ENCODE results near the gene HNRNPA1L2. TPM values are rescaled to one million over a fixed set of nuclear protein-coding genes. Genes with fewer than 3 reads are reported as not detected.
A peak's percentile ranks its signal among the peaks of the same experiment; 100 is the strongest.

HNRNPA1L2 gene
- total RNA-seq, 1 experiment from 2014 or later, result 8.5 TPM

DNA sequence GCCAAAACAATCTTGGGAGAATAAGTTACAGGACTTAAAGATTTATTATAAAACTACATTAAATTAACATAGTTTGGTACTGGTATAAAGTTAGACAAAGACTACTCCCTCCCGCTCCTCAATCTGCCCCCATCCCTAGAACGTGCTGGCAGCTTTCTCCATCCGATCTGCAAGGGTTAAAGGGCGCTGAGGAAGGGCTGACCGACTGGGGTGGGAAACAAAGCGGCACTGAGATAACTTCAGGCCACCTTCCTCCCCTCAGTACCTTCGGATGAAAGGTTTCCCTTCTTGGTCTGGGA is 9.6 kb downstream of the HNRNPA1L2 start:
- Mint-ChIP-seq H3K9me3 (no peaks in the 10 kb centered on the region), H3K4me1 (peaks cover 7% of the 10 kb centered on the region), H3K27ac (no peak overlapping the region), H3K4me3 (no peak overlapping the region), H3K27me3 (ENCODE audit: low read depth) (no peaks in the 10 kb centered on the region), H3K36me3 (peaks cover 24% of the 10 kb centered on the region)
- ChIA-PET CTCF (interaction anchor here (1.8 to 3.3 kb wide), 6 partner anchors 14 to 198 kb away, joined by 6 to 29 read pairs (median 10); partner anchors contain the start of genes CNMD and PCDH8), POLR2A (interaction anchor here (0.6 to 2.1 kb wide), 4 partner anchors 52 to 202 kb away, joined by 3 to 9 read pairs (median 8); partner anchors contain the start of gene PCDH8)
- ATAC-seq (peak; percentile 9), DNase-seq (ENCODE audit: low spot score) (no peak)
- TF ChIP-seq EMX1 (CRISPR knock-in tag; IDR thresholded peaks at IDR 0.05) (0 out of 2 replicates have a peak, but pooled peaks have one; percentile 61), ZNF416 (CRISPR knock-in tag; IDR thresholded peaks at IDR 0.05) (no peak), ZNF423 (CRISPR knock-in tag; IDR thresholded peaks at IDR 0.05) (no peak)
- TF ChIP-seq, protein P1, sequence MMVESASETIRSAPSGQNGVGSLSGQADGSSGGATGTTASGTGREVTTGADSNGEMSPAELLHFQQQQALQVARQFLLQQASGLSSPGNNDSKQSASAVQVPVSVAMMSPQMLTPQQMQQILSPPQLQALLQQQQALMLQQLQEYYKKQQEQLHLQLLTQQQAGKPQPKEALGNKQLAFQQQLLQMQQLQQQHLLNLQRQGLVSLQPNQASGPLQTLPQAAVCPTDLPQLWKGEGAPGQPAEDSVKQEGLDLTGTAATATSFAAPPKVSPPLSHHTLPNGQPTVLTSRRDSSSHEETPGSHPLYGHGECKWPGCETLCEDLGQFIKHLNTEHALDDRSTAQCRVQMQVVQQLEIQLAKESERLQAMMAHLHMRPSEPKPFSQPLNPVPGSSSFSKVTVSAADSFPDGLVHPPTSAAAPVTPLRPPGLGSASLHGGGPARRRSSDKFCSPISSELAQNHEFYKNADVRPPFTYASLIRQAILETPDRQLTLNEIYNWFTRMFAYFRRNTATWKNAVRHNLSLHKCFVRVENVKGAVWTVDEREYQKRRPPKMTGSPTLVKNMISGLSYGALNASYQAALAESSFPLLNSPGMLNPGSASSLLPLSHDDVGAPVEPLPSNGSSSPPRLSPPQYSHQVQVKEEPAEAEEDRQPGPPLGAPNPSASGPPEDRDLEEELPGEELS (CRISPR knock-in tag; IDR thresholded peaks at IDR 0.05), result 0 out of 2 replicates have a peak, but pooled peaks have one; percentile 12
- TF ChIP-seq, protein P2, sequence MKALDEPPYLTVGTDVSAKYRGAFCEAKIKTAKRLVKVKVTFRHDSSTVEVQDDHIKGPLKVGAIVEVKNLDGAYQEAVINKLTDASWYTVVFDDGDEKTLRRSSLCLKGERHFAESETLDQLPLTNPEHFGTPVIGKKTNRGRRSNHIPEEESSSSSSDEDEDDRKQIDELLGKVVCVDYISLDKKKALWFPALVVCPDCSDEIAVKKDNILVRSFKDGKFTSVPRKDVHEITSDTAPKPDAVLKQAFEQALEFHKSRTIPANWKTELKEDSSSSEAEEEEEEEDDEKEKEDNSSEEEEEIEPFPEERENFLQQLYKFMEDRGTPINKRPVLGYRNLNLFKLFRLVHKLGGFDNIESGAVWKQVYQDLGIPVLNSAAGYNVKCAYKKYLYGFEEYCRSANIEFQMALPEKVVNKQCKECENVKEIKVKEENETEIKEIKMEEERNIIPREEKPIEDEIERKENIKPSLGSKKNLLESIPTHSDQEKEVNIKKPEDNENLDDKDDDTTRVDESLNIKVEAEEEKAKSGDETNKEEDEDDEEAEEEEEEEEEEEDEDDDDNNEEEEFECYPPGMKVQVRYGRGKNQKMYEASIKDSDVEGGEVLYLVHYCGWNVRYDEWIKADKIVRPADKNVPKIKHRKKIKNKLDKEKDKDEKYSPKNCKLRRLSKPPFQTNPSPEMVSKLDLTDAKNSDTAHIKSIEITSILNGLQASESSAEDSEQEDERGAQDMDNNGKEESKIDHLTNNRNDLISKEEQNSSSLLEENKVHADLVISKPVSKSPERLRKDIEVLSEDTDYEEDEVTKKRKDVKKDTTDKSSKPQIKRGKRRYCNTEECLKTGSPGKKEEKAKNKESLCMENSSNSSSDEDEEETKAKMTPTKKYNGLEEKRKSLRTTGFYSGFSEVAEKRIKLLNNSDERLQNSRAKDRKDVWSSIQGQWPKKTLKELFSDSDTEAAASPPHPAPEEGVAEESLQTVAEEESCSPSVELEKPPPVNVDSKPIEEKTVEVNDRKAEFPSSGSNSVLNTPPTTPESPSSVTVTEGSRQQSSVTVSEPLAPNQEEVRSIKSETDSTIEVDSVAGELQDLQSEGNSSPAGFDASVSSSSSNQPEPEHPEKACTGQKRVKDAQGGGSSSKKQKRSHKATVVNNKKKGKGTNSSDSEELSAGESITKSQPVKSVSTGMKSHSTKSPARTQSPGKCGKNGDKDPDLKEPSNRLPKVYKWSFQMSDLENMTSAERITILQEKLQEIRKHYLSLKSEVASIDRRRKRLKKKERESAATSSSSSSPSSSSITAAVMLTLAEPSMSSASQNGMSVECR (CRISPR knock-in tag; IDR thresholded peaks at IDR 0.05; ENCODE audit: borderline replicate concordance), result peak; percentile 13; the same call in 1 of the 2 replicates
- TF ChIP-seq, protein P3, sequence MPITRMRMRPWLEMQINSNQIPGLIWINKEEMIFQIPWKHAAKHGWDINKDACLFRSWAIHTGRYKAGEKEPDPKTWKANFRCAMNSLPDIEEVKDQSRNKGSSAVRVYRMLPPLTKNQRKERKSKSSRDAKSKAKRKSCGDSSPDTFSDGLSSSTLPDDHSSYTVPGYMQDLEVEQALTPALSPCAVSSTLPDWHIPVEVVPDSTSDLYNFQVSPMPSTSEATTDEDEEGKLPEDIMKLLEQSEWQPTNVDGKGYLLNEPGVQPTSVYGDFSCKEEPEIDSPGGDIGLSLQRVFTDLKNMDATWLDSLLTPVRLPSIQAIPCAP (CRISPR knock-in tag; IDR thresholded peaks at IDR 0.05), result 0 out of 2 replicates have a peak, but pooled peaks have one; percentile 23

DNA sequence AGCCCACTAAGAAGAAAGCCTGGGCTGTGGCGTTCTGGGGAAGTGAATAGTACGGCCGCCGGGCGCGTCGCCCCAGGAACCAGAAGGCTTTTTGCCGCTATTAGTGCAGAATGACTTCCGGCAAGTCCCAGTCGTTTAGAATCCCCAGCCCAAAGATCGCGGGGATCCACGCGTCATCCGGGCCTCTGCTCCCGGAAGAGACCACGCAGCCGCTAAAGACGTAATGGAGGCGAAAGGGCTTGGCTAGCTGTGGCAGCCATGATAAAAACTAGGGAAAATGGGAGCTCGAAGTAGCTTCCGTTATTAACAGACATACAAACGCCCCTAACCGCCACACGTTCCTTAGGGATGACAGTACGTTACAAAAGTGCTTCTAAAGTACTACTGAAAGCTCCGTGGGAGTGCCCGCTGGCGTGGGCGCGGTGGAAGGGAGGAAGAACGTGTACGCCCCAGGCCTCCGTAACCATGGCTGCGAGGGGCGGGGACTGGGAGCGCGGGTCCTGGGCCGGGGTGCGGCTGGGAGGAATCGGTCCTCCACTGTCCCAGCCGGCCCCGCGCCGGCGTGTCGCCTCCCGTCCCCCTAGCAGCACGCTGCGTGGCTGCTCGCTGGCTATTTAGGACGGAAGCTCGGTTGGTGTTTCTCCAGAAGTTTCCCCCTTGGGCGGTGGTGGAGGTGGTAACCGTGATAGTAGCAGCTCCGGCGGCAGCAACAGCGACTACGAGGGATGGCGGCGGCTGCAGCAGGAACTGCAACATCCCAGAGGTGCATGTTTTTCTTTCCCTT is 10.2 kb downstream of the HNRNPA1L2 start, which contains the start of gene SUGT1:
SUGT1 (plus strand) TSS at position 641 of the 784 bp plus-strand sequence; CDS start at position 726, 85 bp downstream.
- Mint-ChIP-seq H3K4me3 (no peak within 1 kb of the TSS), H3K4me1 (peaks cover 7% of the 10 kb centered on the region), H3K27me3 (ENCODE audit: low read depth) (no peaks in the 10 kb centered on the region), H3K27ac (no peak within 1 kb of the TSS), H3K36me3 (peaks cover 24% of the 10 kb centered on the region), H3K9me3 (no peaks in the 10 kb centered on the region)
- peak; percentile 96 for ATAC-seq
- peak; percentile 96 for DNase-seq (ENCODE audit: low spot score)
- ChIA-PET CTCF (interaction anchor here (1.0 to 3.3 kb wide), 19 partner anchors 13 to 549 kb away, joined by 3 to 29 read pairs (median 6); partner anchors contain the start of genes CNMD and PCDH8), POLR2A (interaction anchor here (0.6 to 2.1 kb wide), 12 partner anchors 8 to 203 kb away, joined by 3 to 10 read pairs (median 6); partner anchors contain the start of gene PCDH8)
- TF ChIP-seq, protein P4, sequence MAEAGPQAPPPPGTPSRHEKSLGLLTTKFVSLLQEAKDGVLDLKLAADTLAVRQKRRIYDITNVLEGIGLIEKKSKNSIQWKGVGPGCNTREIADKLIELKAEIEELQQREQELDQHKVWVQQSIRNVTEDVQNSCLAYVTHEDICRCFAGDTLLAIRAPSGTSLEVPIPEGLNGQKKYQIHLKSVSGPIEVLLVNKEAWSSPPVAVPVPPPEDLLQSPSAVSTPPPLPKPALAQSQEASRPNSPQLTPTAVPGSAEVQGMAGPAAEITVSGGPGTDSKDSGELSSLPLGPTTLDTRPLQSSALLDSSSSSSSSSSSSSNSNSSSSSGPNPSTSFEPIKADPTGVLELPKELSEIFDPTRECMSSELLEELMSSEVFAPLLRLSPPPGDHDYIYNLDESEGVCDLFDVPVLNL (CRISPR knock-in tag; IDR thresholded peaks at IDR 0.05; ENCODE audit: borderline replicate concordance, low read depth), result no peak
- TF ChIP-seq, protein P1 (CRISPR knock-in tag; IDR thresholded peaks at IDR 0.05), result no peak; the same call in 1 of the 2 replicates
- TF ChIP-seq MXD4 (CRISPR knock-in tag; IDR thresholded peaks at IDR 0.05; ENCODE audit: borderline replicate concordance), result no peak
- peak; percentile 67; the same call in 1 of the 2 replicates for TF ChIP-seq MYBL2 (CRISPR knock-in tag; IDR thresholded peaks at IDR 0.05)
- TF ChIP-seq, protein P5, sequence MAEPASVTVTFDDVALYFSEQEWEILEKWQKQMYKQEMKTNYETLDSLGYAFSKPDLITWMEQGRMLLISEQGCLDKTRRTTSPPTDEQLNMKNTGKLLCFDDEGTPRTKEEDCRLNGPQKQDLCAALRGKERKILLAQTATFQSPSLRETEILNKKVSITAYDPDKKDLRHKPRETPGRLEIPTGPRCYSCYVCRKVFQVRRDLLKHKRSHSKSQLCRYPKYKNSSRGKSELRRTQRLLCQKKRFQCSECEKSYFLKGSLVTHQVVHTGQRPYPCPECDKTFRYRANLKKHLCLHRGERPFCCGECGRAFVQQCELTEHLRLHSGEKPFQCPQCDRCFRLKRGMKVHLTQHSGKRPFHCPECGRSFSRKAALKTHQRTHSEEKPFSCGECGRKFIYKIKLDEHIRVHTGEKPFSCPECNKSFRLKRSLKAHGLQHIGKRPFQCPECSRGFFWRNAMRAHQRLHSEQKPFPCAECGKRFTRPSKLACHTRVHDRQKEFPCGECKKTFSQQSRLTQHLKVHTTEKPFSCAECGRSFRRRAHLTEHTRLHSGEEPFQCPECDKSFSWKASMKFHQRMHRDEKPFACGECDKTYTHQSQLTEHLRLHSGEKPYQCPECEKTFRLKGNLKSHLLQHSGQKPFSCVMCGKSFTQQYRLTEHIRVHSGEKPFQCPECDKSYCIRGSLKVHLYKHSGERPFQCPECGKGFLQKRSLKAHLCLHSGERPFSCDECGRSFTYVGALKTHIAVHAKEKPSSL (CRISPR knock-in tag; conservative IDR thresholded peaks at IDR 0.05), result no peak
- peak; percentile 82 for TF ChIP-seq FOXK1 (CRISPR knock-in tag; IDR thresholded peaks at IDR 0.05)
- TF ChIP-seq NFE2L1 (CRISPR knock-in tag; IDR thresholded peaks at IDR 0.05), result peak; percentile 53; the same call in 1 of the 2 replicates
- TF ChIP-seq, protein P6, sequence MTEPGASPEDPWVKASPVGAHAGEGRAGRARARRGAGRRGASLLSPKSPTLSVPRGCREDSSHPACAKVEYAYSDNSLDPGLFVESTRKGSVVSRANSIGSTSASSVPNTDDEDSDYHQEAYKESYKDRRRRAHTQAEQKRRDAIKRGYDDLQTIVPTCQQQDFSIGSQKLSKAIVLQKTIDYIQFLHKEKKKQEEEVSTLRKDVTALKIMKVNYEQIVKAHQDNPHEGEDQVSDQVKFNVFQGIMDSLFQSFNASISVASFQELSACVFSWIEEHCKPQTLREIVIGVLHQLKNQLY (CRISPR knock-in tag; IDR thresholded peaks at IDR 0.05), result no peak
- TF ChIP-seq, protein P7, sequence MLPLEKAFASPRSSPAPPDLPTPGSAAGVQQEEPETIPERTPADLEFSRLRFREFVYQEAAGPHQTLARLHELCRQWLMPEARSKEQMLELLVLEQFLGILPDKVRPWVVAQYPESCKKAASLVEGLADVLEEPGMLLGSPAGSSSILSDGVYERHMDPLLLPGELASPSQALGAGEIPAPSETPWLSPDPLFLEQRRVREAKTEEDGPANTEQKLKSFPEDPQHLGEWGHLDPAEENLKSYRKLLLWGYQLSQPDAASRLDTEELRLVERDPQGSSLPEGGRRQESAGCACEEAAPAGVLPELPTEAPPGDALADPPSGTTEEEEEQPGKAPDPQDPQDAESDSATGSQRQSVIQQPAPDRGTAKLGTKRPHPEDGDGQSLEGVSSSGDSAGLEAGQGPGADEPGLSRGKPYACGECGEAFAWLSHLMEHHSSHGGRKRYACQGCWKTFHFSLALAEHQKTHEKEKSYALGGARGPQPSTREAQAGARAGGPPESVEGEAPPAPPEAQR (CRISPR knock-in tag; IDR thresholded peaks at IDR 0.05), result no peak
- TF ChIP-seq ZNF416 (CRISPR knock-in tag; IDR thresholded peaks at IDR 0.05), result no peak
- no peak for TF ChIP-seq ZNF121 (CRISPR knock-in tag; IDR thresholded peaks at IDR 0.05)
- TF ChIP-seq RORB (CRISPR knock-in tag; IDR thresholded peaks at IDR 0.05), result no peak

Measured in WTC11 (cell line).